ENCODE data around the gene UBL7. TPM values are rescaled to one million over a fixed set of nuclear protein-coding genes. Genes with fewer than 3 reads are reported as not detected.

UBL7 gene
- total RNA-seq, 2 experiments from 2014 or later = 29.5 to 44.1 TPM

DNA sequence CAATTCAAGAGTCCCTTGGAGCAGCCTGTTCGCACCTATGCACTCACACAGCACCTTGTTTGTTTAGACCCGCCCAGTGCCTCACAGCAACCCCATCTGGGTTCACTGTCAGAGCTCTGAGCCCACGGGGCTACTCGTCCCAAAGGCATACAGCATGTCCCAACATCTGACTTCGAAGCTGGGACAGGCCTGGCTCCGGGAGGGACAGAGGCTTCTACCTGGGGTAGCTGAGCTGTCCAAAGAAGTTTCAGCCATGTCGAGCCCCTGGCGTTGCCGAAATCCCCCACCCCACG is 64.9 kb downstream of the UBL7 start:
- ChIA-PET CTCF (ENCODE audit: unreplicated experiment) (no interaction called here), POLR2A (interaction anchor here (1.2 to 2.8 kb wide), 2 partner anchors 9 to 11 kb away, joined by 3 to 7 read pairs; no protein-coding TSS in a partner anchor)
- Histone ChIP-seq H3K9me2 (ENCODE audit: insufficient read depth, low read length) (no peaks in the 10 kb centered on the region), H3K4me3 (ENCODE audit: low read depth, low read length, poor library complexity, severe bottlenecking) (no peak overlapping the region), H3K4me1 (ENCODE audit: insufficient read depth, low read length, poor library complexity, severe bottlenecking) (peaks cover 56% of the 10 kb centered on the region), H3K4me2 (ENCODE audit: low read length) (no peak overlapping the region), H4K20me1 (ENCODE audit: insufficient read depth, low read length) (peaks cover 4% of the 10 kb centered on the region; the same call in 1 of the 2 replicates), H3K79me2 (ENCODE audit: insufficient read depth, low read depth, low read length) (no peaks in the 10 kb centered on the region), H2AFZ (ENCODE audit: low read length) (no peak overlapping the region), H3K36me3 (ENCODE audit: insufficient read depth, low read length) (no peaks in the 10 kb centered on the region), H3K27ac (ENCODE audit: low read depth, low read length, poor library complexity, severe bottlenecking) (no peak overlapping the region), H3K9me3 (ENCODE audit: low read length) (no peaks in the 10 kb centered on the region)
- no peak for DNase-seq (ENCODE audit: low spot score)
- intact Hi-C loops (cut with micrococcal nuclease; ENCODE audit: unreplicated experiment) = no loop called here
- TF ChIP-seq, protein P1, sequence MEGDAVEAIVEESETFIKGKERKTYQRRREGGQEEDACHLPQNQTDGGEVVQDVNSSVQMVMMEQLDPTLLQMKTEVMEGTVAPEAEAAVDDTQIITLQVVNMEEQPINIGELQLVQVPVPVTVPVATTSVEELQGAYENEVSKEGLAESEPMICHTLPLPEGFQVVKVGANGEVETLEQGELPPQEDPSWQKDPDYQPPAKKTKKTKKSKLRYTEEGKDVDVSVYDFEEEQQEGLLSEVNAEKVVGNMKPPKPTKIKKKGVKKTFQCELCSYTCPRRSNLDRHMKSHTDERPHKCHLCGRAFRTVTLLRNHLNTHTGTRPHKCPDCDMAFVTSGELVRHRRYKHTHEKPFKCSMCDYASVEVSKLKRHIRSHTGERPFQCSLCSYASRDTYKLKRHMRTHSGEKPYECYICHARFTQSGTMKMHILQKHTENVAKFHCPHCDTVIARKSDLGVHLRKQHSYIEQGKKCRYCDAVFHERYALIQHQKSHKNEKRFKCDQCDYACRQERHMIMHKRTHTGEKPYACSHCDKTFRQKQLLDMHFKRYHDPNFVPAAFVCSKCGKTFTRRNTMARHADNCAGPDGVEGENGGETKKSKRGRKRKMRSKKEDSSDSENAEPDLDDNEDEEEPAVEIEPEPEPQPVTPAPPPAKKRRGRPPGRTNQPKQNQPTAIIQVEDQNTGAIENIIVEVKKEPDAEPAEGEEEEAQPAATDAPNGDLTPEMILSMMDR (conservative IDR thresholded peaks at IDR 0.05; ENCODE audit: low read length) = no peak
- no peak for TF ChIP-seq EZH2phosphoT487 (IDR thresholded peaks at IDR 0.05; ENCODE audit: borderline replicate concordance, low read depth, low read length)
- no TSS peak for BruUV-seq (replicated peaks)

Small RNA genes within 50 kb of the gene (microRNA-seq; reads per million reads assigned to microRNA genes)
- not detected for gene MIR6881 (ENCODE audit: borderline replicate concordance)

Small RNA genes within 50 kb of the gene (small RNA-seq; reads per million reads assigned to genes)
- gene MIR6881 (not detected), gene RF00591 (not detected)

Other genes starting within 250 kb of the UBL7 start
- gene CCDC33, start 224.8 kb downstream of the UBL7 start, total RNA-seq (2014; rRNA removed; shearing (Covaris generic)) = not detected in 2 replicates
- not detected in 2 replicates for gene CCDC33, start 224.8 kb downstream of the UBL7 start, total RNA-seq (2022)
- not detected in 2 replicates for gene CYP11A1, start 93.5 kb downstream of the UBL7 start, total RNA-seq (2014; rRNA removed; shearing (Covaris generic))
- gene CYP11A1, start 93.5 kb downstream of the UBL7 start, total RNA-seq (2022) = not detected in 2 replicates
- 0.06 and 0.08 TPM in 2 replicates for gene SEMA7A, start 27.2 kb downstream of the UBL7 start, total RNA-seq (2014; rRNA removed; shearing (Covaris generic))
- 0.46 and 1.0 TPM in 2 replicates for gene SEMA7A, start 27.2 kb downstream of the UBL7 start, total RNA-seq (2022)
- 0.80 and 7.5 TPM in 2 replicates for gene ARID3B, start 80.1 kb upstream of the UBL7 start, total RNA-seq (2014; rRNA removed; shearing (Covaris generic))
- 2.0 and 3.2 TPM in 2 replicates for gene ARID3B, start 80.1 kb upstream of the UBL7 start, total RNA-seq (2022)
- 85.1 and 86.5 TPM in 2 replicates for gene CLK3, start 154.7 kb upstream of the UBL7 start, total RNA-seq (2014; rRNA removed; shearing (Covaris generic))
- 87.4 and 109 TPM in 2 replicates for gene CLK3, start 154.7 kb upstream of the UBL7 start, total RNA-seq (2022)
- 13.4 and 15.1 TPM in 2 replicates for gene EDC3, start 234.9 kb upstream of the UBL7 start, total RNA-seq (2014; rRNA removed; shearing (Covaris generic))
- gene EDC3, start 234.9 kb upstream of the UBL7 start, total RNA-seq (2022) = 43.5 and 51.4 TPM in 2 replicates